Amygdala (tissue), 56 donors: ENCODE data around the gene SHROOM2.

Experiments used
- DNase-seq, 56 donors: peaks; one replicate each; lab custom pipeline; 2025; lab: John Stamatoyannopoulos, UW

Gene SHROOM2

DNA sequence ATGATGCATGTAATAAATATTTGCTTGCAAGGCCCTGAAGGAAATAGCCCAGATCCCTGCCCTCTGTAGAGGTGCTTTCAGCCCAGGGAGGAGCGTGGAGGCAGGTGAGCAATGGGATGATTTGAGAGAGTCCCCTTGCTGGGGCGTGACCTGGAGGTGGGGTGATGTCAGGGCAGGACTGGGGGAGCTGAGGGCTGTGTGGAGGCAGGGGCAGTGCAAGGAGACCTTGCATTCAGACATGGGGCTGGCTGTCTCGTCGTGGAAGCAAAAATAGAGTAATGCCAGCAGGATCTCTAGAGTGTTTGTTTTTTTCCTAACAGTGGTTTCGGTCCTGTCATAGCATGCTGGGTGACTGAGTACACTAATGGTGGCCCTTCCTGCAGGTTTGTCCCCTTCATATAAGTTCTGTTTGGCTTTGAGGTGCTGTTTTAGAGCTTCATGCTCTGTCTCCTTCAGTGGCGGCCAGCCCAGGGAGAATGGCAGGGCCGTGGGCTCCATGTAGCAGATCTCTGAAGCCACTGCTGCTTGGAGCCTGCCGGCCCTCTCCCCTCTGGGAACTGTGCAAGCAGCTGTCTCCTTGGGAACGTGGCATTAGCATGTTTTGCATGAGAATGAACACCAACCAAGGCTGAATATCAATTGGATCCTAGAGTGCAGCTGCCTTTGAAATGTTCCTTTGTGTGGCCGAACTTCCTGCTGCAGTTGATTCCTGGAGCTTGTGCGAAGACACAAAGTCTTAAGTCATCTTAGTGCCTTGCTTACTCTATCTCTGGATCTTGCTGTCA lies 141.7 kb downstream of the SHROOM2 start:
- DNase-seq = peak in 47 of 56 donors; percentile 0 to 57 (median 17)

DNA sequence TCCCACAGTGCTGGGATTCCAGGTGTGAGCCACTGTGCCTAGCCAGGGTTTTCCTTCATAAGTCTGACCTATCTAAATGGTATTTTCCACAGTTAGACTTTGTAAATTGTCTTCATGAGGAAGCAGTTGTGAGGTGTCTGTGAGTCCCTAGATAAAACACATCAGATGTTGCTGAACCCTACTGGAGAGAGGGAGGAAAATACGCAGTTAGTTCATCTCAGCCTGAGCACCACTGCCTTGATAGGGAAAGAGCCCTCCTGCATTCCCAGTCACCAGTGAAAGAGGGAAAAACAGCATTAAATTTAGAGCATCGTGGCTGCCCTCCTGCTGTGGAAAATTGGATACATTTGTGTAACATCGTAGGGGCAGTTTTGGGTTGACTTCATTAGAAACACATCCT lies 149.2 kb downstream of the SHROOM2 start:
- no peak for DNase-seq

DNA sequence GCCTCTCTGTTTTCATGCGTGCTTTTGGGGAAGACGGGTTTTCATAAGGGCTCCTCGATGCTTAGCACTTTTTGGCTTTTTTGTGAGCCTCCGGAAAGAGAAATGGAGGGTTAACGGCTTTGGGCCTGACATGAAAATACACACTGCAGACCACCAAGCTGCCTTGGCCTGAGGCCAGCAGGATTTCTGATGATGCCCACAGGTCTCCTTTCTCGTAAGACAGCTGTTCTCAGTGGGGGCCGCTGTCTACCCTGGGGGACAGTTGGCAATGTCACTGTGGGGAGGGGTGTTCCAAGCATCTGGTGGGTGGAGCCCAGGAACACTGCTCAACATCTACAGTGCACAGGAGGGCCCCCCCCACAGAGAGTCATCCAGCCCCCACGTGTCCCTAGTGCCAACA lies 151.5 kb downstream of the SHROOM2 start:
- DNase-seq = no peak

DNA sequence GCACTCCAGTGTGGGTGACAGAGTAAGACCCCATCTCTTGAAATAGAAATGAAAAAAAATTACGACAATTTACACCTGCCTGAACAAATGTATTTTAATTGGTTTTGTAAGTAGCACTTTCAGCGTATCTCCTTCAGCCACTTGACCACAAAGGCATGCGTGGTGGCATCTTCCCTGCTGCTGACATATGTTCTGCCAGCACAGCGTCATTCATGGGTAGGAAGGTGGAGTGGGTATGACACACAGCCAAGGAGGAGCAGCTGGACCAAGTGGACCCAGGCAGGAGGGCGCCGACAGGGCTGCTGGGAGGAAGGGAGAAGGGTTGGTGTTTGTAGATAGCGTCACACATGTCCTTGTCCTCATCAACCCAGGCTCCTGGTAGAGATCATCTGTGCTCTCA lies 152.3 kb downstream of the SHROOM2 start:
- no peak for DNase-seq

DNA sequence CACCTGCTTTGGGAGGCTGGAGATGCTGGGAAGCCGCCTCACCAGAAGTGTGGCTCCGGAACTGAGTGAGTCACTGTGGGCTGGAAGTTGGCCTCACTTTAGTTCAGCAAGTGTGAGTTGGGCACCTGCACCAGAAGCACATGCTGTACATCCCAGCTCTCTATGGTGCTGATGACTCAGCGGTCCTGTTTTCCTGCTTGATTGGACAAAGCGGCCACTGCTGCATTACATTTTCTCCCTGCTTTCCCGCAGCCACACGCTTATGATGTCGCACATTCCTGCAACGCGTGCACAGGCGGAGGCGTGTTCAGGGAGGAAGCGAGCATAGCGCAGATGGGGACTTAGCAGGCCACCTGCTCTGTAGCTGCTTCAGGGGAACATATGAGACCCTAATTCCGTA lies 154.2 kb downstream of the SHROOM2 start:
- DNase-seq = peak in 23 of 56 donors; percentile 1 to 56 (median 15)

DNA sequence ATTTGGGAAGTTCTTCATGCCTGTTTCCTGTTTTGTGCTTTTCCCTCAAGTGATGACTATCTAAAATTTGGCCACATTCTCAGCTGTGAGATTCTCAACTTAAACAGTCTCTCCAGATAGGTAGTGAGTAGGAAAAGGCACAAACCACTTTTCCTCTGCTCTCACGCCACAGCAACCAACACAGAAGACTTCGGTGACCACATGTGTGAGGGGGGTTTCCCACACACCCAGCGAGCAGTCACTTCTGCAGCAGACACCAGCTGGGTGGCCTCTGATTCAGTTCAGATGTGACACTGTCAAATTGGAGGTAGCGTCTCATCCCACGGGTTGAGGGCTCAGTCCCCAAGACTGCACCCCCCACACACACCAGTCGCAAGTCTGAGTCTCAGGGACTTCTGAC lies 155.9 kb downstream of the SHROOM2 start:
- DNase-seq = no peak

DNA sequence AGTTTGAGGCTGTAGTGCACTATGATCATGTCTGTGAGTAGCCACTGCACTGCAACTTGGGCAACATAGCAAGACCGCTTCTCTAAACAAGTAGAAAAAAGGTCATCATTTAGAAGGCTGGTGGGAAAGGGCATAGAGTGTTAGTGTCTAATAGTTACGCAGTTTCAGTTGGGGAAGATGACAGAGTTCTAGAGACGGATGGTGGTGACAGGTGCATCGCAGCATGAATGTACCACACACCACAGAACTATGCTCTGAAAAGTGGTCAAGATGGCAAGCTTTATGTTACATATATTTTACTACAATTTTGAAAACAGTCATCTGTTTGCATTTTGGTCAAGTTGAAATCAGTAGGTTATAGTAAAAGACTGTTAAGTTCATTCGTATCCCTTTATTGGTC lies 157.2 kb downstream of the SHROOM2 start:
- DNase-seq = no peak

DNA sequence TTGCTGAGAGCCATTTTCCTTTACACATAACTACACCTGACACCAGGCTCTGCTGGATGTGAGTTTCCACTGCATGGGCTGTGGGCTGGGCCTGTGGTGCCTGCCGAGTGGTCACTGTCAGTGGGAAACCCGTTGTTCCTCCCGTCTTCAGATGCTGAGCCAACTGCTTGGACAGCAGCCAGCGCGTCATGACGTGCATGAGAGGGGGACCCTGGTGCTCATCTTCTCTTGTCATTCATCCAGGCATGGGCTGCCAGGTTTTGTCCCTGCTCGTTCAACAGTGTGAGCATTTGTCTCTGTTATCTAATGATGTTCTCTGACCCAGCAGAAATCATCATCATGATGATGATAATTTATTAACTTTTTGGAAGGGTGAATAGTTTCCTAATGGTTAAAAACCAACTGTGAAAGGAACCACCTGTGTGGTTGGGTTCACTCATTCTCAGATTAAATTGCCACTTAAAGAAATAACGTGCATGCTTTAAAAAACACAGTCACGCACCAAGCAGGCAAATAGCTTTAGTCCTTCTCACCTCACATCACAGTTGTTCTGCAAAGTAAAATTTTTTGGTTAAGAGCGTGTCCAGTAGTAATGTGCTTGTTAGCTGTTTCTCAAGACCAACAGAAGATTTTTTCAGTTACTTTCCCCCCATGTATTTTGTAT lies 161.0 kb downstream of the SHROOM2 start:
- peak in 6 of 56 donors; percentile 0 to 21 (median 2) for DNase-seq

DNA sequence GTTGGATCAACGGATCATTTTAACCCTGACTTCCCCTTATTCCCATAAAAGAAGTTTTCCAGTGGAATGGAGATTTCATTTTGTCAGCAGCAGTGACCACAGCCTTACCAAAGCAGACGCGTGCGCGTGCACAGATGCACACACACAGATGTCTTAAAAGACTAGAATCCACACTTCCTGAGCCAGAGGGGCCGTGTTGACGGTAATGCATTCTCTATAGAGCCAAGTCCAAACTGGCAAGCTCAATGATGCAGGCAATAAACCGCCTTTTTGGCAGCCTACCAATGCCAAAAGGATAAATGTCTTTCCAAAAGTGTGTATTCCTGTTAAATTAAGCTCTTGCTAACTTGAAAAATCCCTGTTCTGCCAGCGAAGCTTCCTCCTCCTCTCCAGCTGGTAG lies 162.2 kb downstream of the SHROOM2 start:
- peak in 5 of 56 donors; percentile 0 to 26 (median 0) for DNase-seq

DNA sequence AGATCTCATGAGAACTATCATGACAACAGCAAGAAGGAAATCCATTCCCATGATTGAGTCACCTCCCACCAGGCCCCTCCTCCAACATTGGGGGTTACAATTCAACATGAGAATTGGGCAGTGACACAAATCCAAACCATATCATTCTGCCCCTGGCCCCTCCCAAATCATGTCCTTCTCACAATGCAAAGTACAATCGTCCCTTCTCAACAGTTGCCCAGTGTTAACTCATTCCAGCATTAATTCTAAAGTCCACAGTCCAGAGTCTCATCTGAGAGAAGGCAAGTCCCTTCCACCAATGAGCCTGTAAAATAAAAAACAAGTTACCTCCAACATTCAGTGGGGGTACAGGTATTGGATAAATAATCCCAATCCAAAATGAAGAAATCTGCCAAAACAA lies 166.1 kb downstream of the SHROOM2 start:
- no peak for DNase-seq

DNA sequence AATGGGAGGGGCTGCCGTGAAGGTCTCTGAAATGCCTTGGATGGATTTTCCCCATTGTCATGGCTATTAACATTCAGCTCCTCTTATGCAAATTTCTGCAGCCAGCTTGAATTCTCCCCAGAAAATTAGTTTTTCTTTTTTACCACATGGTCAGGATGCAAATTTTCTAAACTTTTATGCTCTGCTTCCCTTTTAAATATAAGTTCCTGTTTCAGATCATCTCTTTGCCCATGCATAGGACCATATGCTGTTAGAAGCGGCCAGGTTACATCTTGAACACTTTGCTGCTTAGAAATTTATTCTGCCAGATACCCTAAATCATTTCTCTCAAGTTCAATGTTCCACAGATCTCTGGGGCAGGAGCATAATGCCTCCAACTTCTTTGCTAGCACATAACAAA lies 167.2 kb downstream of the SHROOM2 start:
- no peak for DNase-seq

DNA sequence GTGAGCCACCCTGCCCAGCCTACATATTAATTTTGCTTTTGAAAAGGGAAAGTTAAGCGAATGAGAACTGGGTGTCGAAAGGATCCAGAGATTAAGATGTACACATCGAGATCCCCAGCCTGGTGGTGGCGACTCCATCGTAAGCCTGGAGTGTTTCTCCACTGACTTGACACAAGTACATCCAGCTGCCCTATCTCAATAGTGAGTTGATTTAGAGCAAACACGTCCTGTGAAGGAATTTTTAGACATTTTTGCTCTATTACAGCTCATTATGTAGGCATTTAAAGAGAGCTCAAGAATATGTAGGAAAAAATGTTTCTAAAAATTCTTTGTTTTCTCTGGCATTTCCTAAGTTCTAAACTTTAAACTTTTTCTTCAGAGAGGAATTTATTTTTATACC lies 169.3 kb downstream of the SHROOM2 start:
- no peak for DNase-seq

DNA sequence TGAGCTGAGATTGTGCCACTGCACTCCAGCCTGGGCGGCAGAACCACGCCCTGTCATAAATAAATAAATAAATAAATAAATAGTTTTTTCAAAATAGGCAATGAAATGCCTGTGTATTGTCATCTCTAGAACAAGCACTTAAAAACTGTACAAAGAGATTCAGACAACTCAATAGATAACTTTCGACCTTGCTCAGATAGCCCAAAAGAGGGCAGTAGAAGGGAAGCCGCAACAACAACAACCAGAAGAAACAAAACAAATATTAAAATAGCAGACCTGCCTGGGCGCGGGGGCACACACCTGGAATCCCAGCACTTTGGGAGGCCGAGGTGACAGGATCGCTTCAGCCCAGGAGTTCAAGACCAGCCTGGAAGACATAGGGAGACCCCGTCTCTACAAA lies 171.5 kb downstream of the SHROOM2 start:
- no peak for DNase-seq

DNA sequence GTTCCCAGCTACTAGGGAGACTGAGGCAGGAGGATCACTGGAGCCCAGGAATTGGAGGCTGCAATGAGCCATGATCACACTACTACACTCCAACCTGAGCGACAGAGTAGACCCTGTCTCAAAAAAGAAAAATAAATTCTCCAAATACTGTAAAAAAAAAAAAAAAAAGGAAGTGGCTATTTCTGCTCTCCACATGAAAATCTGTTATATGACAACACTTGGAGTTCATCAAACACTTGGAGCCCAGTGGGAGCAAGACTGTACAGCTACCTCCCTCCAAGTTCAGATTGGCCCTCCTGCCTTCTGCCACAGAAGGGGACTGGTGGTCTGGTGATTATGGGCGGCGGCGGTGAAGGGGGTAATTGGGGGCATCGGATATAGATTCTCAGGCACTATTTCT lies 172.0 kb downstream of the SHROOM2 start:
- DNase-seq = no peak

DNA sequence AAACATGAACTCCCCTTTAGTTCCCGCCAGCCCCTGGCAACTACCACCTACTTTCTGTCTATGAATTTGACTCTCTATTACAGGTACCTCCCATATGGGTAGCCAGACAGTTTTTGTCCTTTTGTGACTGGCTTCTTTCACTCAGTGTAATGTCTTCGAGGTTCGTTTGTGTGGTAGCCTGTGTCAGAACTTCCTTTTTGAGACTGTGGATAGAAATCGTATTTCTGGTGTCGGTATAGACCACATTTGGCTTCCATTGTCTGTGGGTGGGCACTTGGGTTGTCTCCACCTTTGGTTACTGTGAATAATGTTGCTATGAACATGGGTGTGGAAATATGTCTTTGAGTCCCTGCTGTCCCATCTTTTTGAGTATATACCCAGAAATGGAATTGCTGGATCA lies 175.5 kb downstream of the SHROOM2 start:
- no peak for DNase-seq

DNA sequence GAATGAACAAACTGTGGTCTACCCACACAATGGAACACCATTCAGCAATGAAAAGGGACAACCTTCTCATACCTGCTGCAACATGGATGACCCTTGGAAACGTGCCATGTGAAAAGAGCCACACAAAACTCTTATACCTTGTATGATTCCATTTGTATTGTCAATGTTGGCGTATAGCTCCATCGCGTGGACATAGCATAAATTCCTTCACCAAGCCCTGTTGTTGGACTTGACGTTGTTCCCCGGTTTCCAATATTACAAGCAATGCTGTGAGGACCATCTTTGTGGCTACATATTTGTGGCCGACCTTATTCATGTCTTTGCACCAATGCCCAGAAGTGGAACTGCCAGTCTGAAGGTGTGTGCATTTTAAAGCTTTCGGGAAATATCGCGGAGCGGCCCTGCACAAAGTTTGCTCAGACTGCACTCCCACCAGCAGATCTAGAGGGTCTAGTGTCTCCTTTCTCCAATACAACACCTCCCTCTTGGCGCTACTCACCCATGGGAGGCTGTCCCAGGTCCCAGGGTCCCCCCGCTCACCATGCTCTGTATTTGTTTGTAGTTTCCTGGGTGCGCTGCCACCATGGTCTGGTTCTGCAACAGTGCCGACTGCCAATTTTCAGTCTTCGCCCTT lies 180.7 kb downstream of the SHROOM2 start, which contains the start of gene CLDN34:
CLDN34 (plus strand) TSS at position 584 of the 634 bp plus-strand sequence; CDS start at position 584, 0 bp downstream.
- DNase-seq = no peak

DNA sequence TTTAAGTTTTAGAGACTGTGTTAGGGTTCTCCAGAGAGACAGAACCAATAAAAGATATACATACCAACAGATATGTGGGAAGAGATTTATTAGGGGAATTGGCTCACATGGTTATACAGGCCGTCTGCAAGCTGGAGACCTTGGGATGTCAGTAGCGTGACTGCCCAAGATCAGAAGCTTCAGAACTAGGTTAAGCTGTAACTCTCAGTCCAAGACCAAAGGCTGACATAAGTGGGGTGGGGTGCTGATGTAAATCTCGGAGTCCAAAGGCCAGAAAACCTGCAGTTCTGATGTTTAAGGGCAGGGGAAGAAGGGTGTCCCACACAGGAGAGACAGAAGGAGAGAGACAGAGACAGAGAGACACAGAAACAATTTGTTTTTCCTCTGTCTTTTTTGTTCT lies 191.4 kb downstream of the SHROOM2 start:
- DNase-seq = no peak

DNA sequence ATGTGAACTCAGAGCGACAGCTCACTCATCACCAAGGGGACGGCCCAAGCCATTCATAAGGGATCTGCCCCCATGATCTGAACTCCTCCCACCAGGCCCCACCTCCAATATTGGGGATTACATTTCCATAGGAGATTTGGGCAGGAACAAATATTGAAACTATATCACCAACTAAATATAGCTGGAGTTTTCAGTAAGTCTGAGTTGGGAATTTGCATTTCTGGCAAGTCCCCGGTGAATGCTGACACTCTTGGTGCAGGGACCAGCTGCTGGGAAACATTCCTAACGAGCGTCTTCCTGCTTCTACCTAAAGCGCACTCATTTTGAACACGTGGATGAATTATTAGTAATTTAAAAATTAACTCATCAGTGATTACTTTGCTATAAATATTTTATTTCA lies 194.2 kb downstream of the SHROOM2 start:
- DNase-seq = no peak

DNA sequence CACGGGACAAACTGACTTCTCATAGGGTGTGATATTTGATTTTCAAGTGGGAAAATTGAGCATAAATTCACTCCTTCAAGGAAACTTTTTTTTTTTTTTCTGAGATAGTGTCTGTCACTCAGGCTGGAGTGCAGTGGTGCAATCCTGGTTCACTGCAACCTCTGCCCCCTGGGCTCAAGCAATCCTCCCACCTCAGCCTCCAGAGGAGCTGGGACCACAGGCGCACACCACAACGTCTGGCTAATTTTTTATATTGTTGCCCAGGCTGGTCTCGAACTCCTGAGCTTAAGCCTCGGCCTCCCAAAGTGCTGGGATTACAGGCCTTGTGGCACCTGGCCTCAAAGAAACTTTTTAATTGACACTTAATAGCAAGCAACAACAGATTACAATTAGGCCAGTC lies 194.7 kb downstream of the SHROOM2 start:
- no peak for DNase-seq

DNA sequence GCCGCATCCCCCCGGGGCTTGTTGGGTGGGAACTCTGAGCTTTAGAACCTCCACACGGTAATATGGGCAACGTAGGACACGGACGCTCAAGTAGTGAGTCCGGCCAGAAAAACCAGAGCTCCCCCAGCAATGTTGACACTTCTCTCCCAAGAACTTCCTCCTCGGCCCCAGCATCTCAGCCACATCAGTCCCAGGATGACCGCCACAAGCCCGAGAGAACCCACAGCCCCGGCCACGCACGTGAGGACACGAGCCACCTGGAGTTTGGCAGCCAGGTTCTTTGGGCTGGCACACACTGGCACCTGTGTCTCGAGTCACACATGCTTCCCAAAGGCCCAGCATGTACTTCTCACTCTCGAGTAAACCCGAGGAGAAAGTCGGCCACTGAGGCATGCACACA lies 197.2 kb downstream of the SHROOM2 start:
- no peak for DNase-seq

DNA sequence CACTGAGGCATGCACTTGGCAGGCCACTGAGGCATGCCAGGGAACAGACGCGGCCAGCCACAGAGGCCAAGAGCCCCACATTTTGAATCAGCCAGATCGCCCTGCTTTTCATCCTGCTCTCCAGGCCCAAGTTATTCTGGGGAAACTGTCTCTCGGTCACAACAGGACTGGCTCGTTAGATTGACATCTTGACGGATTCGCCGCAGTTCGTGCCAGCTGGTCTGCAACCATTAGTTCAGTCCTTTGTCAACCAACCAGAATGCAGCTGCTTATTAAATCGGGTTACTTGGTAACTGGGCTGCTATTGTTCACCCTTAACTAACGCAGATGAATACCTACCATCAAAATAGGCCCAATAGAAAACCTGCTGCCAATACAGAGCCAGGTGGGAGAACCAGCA lies 197.6 kb downstream of the SHROOM2 start:
- DNase-seq = no peak

DNA sequence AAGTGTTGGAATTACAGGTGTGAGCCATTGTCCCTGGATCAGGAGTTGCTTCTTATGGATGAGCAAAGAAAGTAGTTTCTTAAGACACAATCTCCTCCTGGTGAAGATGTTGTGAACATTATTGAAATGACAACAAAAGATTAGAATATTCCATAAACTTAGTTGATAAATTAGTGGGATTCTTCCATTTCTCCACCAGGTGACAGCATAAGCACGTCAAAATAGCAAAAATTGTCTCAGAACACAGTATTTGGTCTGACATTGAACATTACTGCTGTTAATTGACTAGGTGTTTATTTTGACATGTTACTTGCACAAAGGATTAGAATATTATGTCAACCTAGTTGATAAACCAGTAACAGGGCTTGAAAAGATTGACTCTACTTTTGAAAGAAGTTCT lies 202.5 kb downstream of the SHROOM2 start:
- DNase-seq = no peak
